Measurements from ENCODE around the gene CSRP1.

DNA sequence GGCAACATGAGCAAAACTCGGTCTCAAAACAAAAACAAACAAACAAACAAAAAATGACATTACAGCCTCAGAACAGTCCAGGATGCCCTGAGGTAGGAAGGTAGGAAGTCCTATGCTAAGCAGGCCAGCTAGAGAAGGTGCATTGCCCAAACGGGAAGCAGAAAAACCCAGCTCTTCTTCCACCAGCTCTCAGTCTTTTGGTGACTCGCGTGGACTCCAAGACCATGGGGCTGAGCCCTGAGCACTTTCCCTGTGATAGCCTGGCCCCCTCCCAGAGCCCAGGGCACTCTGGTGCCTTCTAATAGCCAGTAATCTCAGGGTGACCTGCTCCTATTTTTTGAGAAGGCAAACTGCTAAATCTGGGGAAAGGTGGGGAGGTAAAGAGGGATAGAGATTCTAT lies 54.1 kb downstream of the CSRP1 start:
- TF ChIP-seq, protein P1, sequence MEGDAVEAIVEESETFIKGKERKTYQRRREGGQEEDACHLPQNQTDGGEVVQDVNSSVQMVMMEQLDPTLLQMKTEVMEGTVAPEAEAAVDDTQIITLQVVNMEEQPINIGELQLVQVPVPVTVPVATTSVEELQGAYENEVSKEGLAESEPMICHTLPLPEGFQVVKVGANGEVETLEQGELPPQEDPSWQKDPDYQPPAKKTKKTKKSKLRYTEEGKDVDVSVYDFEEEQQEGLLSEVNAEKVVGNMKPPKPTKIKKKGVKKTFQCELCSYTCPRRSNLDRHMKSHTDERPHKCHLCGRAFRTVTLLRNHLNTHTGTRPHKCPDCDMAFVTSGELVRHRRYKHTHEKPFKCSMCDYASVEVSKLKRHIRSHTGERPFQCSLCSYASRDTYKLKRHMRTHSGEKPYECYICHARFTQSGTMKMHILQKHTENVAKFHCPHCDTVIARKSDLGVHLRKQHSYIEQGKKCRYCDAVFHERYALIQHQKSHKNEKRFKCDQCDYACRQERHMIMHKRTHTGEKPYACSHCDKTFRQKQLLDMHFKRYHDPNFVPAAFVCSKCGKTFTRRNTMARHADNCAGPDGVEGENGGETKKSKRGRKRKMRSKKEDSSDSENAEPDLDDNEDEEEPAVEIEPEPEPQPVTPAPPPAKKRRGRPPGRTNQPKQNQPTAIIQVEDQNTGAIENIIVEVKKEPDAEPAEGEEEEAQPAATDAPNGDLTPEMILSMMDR (IDR thresholded peaks at IDR 0.05 in 4 of 5, conservative IDR thresholded peaks at IDR 0.05 in 1 of 5): no peak
- TF ChIP-seq POLR2A (IDR thresholded peaks at IDR 0.05): no peak

Data from gastrocnemius medialis (tissue), 4 donors.